C1 segment of cervical spinal cord (tissue), 14 donors: ENCODE measurements around the gene JAKMIP1.

Source experiments
- DNase-seq, 14 donors: peaks; one replicate each; lab custom pipeline; 2025; lab: John Stamatoyannopoulos, UW

Gene JAKMIP1

GRCh38 chr4:6180841-6181631 is 19.3 kb downstream of the JAKMIP1 start:
- DNase-seq = no peak

DNA sequence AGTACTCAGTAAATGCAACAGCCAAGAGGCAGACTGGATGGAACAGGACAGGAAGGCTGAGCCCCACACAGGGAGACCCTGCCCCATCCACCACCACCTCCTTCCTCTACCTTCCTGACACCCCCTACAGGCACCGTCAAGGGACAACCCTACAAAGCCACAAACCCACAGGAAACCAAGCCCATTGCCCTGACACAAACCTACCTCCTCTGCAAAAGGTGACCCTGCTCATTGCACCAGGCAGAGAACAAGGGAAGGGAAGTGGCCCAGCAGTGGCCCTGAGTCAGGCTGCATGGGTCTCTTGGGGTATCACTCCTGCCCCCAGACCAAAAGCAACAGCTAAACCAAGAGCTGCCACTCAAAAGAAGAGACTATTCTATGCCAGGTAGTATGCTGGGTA is 21.0 kb downstream of the JAKMIP1 start:
- no peak for DNase-seq

- no peak for DNase-seq
These were observed 21.6 kb downstream of the JAKMIP1 start for GRCh38 chr4:6178757-6179156.

DNA sequence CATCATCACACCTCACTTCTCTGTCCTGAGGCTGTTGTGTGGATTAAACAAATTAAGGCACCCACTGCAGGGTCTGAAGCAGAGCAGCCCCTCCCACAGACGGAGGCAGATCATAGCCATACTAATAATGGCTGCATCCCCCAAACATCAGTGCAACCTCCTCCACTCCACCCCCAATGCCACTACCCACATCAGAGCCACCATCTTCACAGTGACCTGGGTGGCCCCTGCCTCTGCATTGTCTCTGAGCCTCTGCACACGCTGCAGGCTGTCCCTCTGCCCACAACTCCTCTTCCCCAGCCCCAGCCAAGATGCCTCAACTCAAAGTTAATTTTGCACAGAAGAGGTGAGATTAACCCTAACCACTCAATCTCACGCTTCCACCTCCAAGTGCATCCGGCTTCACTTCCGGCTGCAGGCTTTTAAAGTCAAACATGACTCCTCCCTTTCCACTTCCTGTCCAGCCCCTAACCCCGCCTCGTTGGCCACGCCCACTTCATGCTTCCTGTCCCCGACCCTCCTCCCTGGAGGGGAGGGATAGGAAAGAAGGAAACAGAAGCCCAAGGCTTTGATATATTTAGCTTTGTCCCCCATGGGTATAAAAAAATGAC is 22.7 kb downstream of the JAKMIP1 start:
- DNase-seq = no peak

- no peak for DNase-seq
These were observed 24.9 kb downstream of the JAKMIP1 start for GRCh38 chr4:6175426-6175825.

DNA sequence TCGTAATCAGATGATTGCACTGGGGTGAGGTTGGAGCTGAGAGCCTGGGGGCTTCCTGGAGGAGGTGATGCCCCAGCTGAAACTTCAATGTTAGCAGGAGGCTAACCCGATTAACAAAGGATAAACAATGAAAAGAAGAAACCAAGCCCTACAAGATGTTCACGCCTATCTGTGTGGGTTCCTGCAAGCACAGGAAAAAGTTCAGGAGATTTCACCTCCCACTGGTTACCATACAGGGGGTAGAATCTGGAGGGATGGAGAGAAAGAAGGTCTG is 27.5 kb downstream of the JAKMIP1 start:
- DNase-seq = no peak

- DNase-seq = no peak
These were observed 28.0 kb downstream of the JAKMIP1 start for GRCh38 chr4:6172093-6172926.

DNA sequence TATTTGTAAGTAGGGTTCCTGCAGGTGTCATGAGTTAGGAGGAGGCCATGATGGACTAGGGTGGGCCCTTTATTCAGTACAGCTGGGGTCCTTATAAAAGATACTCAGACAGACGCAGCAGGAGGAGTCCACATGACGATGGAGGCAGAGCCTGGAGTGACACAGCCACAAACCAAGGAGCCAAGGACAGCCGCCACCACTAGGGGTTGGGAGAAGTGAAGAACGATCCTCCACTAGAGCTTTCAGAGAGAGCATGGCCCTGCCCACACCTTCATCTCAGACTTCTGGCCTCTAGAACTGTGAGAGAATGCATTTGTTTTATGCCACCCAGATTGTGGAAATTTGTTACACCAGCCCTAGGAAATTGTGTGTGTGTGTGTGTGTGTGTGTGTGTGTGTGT is 31.1 kb downstream of the JAKMIP1 start:
- DNase-seq = no peak

DNA sequence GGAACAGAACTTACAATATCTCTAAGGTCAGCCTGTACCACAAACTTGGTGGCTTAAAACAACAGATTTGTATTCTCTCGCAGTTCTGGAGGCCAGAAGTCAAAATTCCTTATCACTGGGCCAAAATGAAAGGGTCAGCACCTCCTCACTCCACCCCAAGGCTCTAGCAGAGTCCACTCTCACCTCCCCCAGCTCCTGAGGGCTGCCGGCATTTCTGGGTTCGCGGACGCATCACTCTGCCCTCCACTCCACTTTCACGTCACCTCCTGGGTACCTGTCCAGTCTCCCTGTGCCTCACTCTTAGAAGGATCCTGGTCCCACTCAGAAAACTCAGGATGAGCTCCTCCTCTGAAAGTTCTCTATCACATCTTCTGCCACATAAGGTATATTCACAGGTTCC is 34.6 kb downstream of the JAKMIP1 start:
- no peak for DNase-seq

DNA sequence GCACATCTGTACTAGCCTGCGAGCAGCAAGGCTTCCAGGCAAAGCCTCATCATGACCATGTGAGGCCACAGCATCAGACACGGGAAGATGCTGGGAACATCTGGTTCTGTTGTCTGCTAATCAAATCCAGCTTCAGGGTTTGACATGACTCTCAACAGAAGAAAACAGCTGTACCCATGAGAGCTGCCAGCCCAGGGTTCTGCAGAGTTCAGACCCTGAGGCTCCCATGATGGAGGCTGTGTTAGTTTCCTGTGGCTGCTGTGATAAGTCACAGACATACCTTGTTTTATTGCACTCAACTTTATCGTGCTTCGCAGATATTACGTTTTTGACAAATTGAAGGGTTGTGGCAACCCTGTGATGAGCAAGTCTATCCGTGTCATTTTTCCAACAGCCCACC is 37.5 kb downstream of the JAKMIP1 start:
- DNase-seq = no peak

DNA sequence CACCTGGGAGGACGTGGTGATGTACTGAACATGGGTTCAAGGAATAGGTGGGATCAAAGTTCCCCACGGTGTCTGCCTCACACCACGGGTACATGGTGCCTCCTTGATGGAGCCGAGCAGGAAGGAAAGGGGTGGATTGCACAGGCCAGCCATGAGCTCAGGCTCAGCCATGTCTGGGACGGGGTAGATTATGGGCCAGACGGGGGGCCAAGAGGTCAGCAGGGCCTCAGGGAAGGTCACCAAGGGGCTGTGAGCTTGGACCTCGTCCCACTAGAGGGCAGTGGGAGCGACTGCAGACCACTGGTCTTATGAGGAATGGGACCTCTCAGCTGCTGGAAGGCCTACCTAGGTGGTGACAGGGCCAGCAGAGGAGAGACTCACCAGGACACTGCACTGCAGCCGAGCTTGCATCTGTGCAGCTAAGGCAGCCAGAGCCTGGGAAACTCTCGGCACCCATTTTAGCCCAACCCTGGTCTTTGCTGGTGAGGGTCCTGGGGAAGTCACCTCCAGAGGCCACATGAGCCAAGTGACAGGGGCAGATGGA is 38.4 kb downstream of the JAKMIP1 start:
- DNase-seq = no peak

DNA sequence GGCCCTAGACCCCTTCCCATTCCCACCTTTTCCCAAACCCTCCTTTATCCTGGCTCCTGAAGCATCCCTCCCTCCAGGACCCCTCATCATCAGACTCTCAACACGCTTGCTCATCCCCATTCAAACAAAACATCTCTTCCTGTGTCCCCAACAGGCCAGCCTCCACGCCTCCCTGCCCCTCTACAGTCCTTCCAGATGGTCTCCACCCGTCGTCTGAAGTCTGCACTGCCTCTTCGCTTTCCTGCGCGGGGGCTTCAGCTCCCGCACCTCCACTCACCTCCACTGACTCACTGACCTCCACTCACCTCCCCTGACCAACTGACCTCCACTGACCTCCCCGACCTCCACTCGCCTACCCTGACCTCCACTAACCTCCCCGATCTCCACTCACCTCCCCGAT is 39.8 kb downstream of the JAKMIP1 start:
- no peak for DNase-seq

DNA sequence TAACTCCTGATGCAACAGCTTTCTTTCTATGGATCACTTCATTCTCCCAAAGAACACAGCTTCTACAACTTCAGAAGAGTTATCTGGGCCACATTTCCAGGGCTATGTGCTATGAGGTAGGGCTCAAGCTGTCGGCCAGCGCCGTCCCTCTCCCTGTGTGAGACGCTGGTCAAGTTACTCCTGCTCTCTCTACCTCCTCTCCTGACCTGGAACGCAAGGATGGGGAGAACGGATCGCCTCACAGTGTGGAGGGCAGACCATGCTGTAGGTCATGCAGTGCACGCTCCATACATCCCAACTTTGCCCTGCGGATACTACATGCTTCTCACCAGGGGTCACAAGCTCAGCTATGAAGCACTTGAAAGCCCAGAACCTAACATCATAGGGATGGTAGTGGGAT is 42.4 kb downstream of the JAKMIP1 start:
- no peak for DNase-seq

DNA sequence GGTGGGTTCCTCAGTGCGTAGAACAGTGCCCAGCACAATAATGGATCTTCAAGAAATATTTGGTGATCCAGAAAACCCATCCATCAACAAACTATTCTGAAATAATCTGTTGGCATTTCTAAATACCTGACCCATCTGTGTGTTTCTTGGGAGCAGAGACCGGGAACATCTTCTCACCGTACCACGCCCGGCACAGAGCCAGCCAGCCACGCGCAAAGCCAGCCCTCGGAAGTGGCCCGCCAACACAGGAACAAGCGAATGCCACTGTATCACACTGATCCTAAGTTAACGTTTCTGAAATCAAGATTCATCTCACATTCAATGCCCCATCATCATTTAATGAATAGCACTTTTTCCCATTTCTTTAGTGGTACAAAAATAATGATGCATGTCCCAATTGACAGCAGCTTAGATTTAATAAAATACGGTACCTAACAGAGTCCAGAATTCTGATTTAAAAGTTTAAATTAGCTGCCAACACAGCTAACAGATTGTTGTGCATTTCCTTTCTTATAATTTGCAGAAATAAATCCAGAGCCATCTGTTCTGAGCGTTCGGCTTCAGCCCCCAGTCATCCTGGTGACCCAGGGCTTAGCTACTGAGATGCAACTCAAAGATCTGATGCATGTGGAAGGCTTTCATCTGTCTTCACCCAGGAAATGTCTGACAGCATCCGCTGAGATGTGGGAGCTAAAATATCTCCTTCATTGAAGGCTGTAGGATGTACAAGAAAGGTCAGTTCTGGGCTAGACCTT is 44.2 kb downstream of the JAKMIP1 start:
- DNase-seq = no peak

GRCh38 chr4:6154875-6155274 is 45.5 kb downstream of the JAKMIP1 start:
- no peak for DNase-seq

GRCh38 chr4:6153874-6154273 is 46.5 kb downstream of the JAKMIP1 start:
- DNase-seq = no peak

GRCh38 chr4:6152869-6153705 is 47.3 kb downstream of the JAKMIP1 start:
- no peak for DNase-seq

DNA sequence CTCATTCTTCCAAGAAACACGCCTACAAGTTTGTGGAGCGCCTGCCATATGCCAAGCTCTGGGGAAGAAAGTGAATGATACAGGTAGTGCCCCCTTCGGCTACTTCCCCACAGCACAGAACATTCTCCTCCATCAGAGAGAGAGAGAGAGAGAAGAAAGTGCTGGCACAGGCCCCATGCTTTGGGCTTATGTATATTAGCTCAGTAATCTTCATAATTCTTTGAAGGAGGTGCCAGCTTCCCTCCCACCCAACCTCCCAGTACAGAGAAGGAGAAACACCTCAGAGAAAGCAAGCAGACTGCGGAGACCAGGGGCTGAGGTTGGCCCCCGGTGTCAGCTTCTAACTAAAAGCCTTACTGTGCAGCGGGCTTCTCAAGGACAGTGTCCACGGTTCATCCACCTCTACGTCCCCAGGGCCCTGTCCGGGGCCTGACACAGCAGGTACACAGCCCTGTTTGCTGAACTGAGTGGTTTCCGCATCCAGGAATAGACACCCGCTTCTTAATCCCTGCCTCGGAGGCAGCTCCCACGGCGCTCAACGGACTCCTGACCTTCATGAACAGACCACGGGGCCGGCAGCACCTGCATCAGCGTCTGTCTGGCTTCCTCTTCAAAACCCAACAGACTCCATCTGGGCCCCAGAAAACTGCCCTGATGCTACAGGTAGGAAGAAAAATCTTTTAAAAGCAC is 50.2 kb downstream of the JAKMIP1 start:
- no peak for DNase-seq

GRCh38 chr4:6148506-6149205 is 51.7 kb downstream of the JAKMIP1 start:
- no peak for DNase-seq

DNA sequence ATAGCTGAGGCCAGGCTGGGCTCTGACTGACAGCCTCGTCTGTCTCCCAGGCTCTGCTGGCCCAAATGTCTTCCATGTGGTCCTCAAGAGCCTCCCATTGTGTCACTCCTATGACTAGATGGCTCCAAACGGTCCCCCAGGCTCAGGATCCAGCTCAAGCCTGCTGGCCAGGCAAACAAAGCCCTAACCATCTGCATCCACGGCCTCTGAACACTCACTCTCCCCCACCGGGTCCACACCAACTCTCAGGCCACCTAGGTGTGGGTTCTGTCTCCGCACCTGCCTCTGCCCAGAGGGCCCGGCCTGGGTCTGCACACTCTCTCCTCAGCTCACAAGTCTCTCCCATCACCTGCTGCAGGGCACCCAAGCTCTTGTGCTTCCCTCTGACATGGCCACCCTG is 52.9 kb downstream of the JAKMIP1 start:
- DNase-seq = no peak
